Right hindlimb (tissue), 1 donor: ENCODE measurements around the gene ATP6V0B.
A peak's percentile ranks its signal among the peaks of the same experiment; 100 is the strongest.

Experiments used
- DNase-seq: peaks from one replicate; pipeline ENCODE4 v3.0.0-alpha.2; 2018

The ATP6V0B gene

DNA sequence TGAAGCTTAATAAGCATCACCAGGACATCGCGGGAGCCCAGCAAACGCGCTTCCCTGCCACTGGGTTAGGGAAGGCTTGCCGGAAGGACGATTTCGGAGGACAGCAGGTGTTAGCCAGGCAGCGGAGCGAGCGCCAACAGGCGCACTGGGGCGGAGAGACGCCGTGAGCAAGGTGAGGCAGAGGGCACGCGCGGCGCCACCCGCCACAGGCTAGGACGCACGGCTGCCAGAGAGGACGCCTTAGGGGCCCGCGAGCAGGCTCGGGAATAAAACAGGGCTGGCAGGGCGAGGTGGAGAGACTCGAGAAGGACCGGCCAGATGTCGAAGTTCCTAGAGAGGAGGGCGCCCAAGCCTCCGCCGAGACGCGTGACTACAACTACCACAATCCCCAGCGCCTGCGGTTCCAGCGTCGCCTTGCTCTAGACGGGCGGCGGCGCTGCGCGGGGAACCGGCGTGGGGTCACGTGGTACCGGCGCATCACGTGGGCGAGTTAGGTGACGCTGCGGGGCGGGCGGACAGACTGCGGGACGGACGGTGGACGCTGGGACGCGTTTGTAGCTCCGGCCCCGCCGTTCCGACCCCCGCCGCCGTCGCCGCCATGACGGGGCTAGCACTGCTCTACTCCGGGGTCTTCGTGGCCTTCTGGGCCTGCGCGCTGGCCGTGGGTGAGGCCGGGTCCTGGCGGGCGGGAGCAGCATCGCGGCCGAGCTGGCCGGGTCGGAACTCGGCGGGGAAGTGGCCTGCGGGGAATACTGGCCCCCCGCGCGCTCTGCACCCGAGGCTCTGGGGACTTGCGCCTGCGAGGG lies at the start of gene ATP6V0B:
ATP6V0B (plus strand) TSS at position 518 of the 806 bp plus-strand sequence; CDS start at position 599, 81 bp downstream.
- peak; percentile 96 for DNase-seq

DNA sequence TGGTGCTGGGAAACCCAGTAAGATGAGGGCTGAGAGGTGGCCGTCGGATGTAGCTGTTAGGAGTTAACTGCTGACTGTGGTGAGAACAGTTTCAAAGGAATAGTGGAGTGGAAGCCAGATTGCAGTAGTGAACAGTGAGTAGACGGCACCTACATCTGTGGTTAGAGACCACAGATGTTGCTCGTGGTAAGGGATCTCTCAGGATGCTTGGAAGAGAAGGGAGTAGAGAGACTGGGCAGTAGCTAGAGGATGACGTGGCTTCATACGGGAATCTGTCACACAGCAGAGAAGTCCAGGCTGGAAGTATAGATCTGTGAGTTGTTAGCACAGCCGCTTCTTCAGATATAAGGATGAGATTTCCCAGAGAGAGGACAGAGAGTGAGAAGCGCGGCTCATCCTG lies 48.9 kb upstream of the ATP6V0B start:
- no peak for DNase-seq

GRCh38 chr1:43930168-43930948 lies 44.4 kb upstream of the ATP6V0B start:
- no peak for DNase-seq

DNA sequence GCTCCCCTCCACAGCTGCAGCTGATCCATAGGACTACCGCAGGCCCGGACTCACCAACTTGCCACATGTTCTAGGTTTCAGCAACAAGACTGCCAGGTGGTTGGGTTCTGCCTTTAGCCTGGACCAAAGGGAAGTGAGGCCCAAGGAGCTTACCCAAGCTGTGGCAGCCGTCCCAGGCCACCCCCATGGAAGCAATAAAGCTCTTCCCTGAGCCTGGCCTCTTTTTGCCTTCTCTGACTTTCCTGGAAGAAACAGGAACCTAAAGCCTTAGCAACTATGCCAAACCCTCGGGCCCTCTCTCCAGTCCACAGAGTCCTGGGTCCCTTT lies 43.8 kb upstream of the ATP6V0B start:
- no peak for DNase-seq

DNA sequence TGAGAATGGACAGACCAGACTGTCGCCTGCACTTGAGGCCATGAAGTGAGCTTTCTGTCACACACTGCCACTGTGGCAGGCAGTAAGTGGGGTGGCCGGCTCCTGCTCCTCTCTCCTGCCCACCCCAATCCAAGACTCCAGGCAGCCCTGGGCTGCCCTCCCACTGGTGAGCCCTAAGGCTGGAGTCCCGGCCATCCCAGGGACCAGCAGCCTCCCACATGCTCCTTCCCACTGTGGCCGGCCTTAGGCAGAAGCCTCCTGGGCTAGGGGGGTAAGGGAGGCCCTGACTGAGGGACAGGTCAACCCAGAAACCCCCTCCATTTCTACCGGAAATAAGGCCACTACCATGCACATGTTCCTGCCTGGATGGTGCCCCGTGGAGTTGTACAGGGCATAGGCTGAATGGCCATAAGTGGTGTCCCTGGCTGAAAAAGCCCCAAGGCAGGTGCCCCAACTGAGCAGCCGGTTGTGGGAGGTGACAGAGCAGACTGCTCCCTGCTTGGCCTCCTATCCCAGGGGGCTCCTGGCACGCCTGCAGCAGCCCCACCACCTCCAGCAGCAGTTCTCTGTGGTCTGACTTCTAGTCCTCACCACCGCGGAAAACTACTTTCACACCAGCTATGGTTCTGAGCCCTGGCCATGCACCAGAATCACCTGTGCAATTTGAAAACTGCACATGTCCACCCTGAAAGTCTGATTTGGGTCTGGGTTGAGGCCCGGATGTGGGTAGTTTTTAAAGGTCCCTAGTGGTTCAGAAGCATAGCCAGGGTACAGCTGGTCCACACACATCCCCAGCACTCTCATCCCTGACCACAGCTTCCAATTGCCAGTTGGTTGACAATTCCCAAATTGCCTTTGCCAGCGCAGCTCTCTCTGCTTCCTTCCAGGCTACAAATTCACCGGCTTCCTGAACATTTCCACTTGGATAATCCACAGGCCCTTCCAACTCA lies 42.8 kb upstream of the ATP6V0B start:
- DNase-seq: no peak

- DNase-seq: no peak
These were observed 41.9 kb upstream of the ATP6V0B start for GRCh38 chr1:43932786-43933385.

- DNase-seq: peak; percentile 57
These were observed 41.2 kb upstream of the ATP6V0B start, which contains the start of gene ARTN for GRCh38 chr1:43933386-43934100. Gene ARTN (plus strand): TSS chr1:43933801. CDS start chr1:43935657, 1,856 bp downstream.

DNA sequence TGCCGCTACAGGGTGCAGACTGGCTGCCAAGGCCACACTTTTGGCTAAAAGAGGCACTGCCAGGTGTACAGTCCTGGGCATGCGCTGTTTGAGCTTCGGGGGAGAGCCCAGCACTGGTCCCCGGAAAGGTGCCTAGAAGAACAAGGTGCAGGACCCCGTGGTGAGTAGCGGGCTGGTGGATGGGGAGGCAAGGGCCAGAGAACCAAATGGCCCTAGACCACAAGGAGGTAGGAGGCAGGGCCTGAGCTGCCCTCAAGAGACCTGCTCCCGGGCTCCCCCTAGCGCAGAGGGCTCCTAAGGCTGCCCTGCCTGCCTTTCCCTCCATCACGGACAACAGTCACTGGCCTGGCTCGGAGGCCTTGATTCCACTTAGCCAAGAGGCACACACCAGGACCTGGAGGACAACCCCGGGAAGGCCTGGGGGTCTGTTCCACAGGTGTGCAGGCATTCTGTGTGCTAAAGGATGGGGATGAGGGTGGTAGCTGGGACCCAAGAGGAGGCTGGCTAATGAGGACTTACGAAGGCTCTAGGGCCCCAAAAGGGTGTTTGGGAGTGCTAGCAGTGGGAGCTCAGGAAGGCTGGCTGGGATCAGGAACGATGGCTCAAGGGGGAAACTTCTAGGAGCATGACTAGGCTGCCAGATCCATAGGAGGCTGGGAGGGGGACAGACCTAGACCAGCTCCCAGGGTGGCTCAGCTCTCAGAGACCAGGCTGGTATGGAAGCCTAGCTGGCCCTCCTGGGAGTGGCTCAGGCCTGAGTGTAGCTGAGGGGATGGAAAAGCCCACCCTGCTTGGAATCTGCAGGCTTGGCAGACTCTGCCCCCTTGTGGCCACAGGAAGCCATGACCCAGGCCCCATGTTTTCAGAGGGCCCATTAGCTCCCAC lies 40.4 kb upstream of the ATP6V0B start:
- peak; percentile 81 for DNase-seq

DNA sequence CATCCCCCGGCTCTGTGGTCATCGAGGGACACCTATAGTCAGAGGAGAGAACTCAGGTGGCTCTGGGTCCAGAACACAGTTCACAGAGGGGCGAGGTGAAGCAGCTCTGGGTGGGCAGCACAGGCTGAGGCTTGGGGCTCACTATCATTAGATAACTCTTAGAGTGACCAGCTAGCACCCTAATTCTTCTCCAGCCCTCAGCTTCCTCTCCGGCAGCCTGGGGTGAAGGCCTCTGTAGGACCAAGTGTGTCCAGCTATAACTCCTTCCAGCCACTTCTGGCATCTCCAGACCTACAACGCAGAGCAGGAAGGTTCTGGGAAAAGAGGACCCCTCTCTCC lies 39.8 kb upstream of the ATP6V0B start:
- DNase-seq: no peak

- no peak for DNase-seq
These were observed 38.9 kb upstream of the ATP6V0B start for GRCh38 chr1:43935711-43936427.

DNA sequence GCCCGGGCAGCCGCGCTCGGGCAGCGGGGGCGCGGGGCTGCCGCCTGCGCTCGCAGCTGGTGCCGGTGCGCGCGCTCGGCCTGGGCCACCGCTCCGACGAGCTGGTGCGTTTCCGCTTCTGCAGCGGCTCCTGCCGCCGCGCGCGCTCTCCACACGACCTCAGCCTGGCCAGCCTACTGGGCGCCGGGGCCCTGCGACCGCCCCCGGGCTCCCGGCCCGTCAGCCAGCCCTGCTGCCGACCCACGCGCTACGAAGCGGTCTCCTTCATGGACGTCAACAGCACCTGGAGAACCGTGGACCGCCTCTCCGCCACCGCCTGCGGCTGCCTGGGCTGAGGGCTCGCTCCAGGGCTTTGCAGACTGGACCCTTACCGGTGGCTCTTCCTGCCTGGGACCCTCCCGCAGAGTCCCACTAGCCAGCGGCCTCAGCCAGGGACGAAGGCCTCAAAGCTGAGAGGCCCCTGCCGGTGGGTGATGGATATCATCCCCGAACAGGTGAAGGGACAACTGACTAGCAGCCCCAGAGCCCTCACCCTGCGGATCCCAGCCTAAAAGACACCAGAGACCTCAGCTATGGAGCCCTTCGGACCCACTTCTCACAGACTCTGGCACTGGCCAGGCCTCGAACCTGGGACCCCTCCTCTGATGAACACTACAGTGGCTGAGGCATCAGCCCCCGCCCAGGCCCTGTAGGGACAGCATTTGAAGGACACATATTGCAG lies 38.2 kb upstream of the ATP6V0B start:
- peak; percentile 58 for DNase-seq

DNA sequence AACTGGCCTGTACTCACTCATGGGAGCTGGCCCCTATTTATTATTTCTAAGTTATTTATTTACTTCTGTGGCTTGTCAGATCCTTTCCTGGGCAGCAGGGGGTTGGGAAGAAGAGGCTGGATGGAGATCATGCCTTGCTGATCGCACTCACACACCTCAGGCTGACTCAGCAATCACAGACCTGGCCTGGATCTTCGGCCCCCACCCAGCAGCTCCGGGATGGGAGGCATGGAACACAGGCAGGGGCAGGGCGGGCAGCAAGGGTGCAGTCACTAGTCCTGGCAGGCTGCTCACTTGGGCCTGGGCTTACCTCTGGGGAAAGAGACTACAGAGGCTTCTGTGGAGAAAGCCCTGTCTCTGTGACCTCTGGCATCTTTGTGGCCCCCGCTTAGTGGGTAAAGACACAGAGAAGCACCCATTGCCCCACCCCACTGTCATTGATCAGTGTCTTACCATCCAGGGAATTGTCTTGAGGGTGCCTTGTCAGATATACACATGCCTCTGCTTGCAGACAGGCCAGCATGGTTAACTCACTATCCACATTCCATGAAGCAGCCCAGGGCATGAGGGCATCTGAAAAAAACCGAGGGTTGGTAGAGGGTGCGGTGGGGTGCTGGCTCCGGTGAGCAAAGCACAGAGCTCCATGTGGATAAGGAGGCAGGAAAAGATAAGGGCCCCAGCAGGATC lies 37.4 kb upstream of the ATP6V0B start:
- no peak for DNase-seq

- no peak for DNase-seq
These were observed 36.4 kb upstream of the ATP6V0B start for GRCh38 chr1:43938383-43938782.

GRCh38 chr1:43938892-43939587 lies 35.7 kb upstream of the ATP6V0B start:
- no peak for DNase-seq

DNA sequence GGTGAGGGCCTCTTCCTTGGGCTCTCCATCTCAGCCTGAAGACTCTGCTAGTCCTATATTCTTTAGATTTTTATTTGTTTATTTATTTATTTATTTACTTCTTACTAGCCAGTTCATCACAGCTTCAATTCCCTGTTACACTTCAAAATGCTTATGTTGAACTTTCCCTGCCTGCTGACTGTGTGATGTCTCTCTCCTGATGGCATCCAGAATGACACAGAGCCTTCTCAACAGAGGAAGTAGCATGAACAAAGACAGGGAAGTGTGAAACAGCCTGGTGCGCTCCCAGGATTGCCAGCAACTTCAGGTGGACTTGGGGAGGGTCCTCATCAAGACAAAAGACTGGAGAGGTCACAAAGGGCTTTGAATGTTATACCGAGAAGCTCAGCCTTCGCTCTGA lies 32.3 kb upstream of the ATP6V0B start:
- no peak for DNase-seq

DNA sequence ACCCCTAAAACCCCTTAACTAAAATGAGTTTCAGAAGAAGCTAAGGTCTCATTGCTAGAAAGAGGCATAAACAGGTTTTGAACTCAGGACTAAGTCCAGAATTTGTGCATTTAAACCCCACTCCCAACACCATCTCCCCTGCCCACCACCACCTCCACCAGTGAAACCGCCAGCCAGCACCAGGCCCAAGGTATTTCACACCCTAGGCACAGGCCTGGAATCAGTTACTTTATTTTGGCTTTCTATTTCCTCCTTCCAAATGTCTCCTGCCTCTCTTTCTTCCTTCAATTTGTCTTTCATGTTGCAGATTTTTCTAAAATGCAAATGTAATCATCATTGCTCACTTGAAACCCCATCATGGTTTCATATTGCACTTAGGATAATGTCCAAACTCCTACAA lies 29.9 kb upstream of the ATP6V0B start:
- no peak for DNase-seq

- no peak for DNase-seq
These were observed 29.0 kb upstream of the ATP6V0B start for GRCh38 chr1:43945674-43946235.
